GM12878 (cell line): ENCODE measurements around the gene ZFP36. TPM values are rescaled to one million over a fixed set of nuclear protein-coding genes. Genes with fewer than 3 reads are reported as not detected.
A peak's percentile ranks its signal among the peaks of the same experiment; 100 is the strongest.

Experiments
- ATF2 ChIP-seq: IDR thresholded peaks from 2 replicates; pipeline ENCODE4 v1.6.1; 2012; ENCODE audit warnings: low read length, inconsistent platforms
- ATF3 ChIP-seq: IDR thresholded peaks from 2 replicates; pipeline ENCODE4 v1.6.1; 2011; ENCODE audit warnings: low read depth, mild to moderate bottlenecking, low read length, moderate library complexity, borderline replicate concordance; ENCODE audit errors: extremely low read depth
- CHD2 ChIP-seq: IDR thresholded peaks from 2 replicates; pipeline ENCODE4 v1.6.1; 2011; ENCODE audit warnings: low read depth, low read length, improper control_type of control experiment, borderline replicate concordance
- E4F1 ChIP-seq: fragments of 450-650 bp; IDR thresholded peaks from 2 replicates; pipeline ENCODE4 v1.6.1; 2018; ENCODE audit warnings: borderline replicate concordance, mild to moderate bottlenecking; ENCODE audit not compliant: partially characterized antibody
- FOXM1 ChIP-seq: IDR thresholded peaks from 2 replicates; pipeline ENCODE4 v1.6.1; 2012; ENCODE audit warnings: low read depth, mild to moderate bottlenecking, inconsistent platforms, low read length, moderate library complexity
- JUND ChIP-seq: IDR thresholded peaks from 2 replicates; pipeline ENCODE4 v1.6.1; 2012; ENCODE audit warnings: low read depth, mild to moderate bottlenecking, low read length, improper control_type of control experiment, moderate library complexity
- MEF2A ChIP-seq: IDR thresholded peaks from 2 replicates; pipeline ENCODE4 v1.6.1; 2011; ENCODE audit warnings: low read depth, mild to moderate bottlenecking, low read length, moderate library complexity; ENCODE audit not compliant: insufficient read depth
- NKRF ChIP-seq: fragments of 450-650 bp; conservative IDR thresholded peaks from 2 replicates; pipeline ENCODE4 v1.6.1; 2017; ENCODE audit warnings: mild to moderate bottlenecking, moderate library complexity
- NR2C1 ChIP-seq: fragments of 450-650 bp; IDR thresholded peaks from 2 replicates; pipeline ENCODE4 v1.6.1; 2017; ENCODE audit warnings: antibody characterized with exemption, mild to moderate bottlenecking, moderate library complexity
- NR2C2 ChIP-seq: IDR thresholded peaks from 2 replicates; pipeline ENCODE4 v1.6.1; 2011; ENCODE audit warnings: borderline replicate concordance, low read depth; ENCODE audit not compliant: control insufficient read depth, insufficient read length
- RELA ChIP-seq: fragments of 450-650 bp; IDR thresholded peaks from 2 replicates; pipeline ENCODE4 v1.8.0; 2014; ENCODE audit warnings: borderline replicate concordance; ENCODE audit not compliant: partially characterized antibody
- RFX5 ChIP-seq: IDR thresholded peaks from 2 replicates; pipeline ENCODE4 v1.6.1; 2011; ENCODE audit warnings: low read depth, low read length, improper control_type of control experiment
- SIN3A ChIP-seq: IDR thresholded peaks from 2 replicates; pipeline ENCODE4 v1.6.1; 2012; ENCODE audit warnings: low read depth, low read length, improper control_type of control experiment
- TBL1XR1 ChIP-seq: IDR thresholded peaks from 2 replicates; pipeline ENCODE4 v1.6.1; 2012; ENCODE audit warnings: low read depth, low read length, improper control_type of control experiment
- ZNF274 ChIP-seq: IDR thresholded peaks from one replicate; pipeline ENCODE4 v1.8.0; 2011; ENCODE audit not compliant: insufficient read length, insufficient read depth
- ZNF384 ChIP-seq: IDR thresholded peaks from 2 replicates; pipeline ENCODE4 v1.6.1; 2012; ENCODE audit warnings: low read depth, mild to moderate bottlenecking, low read length, improper control_type of control experiment, borderline replicate concordance
- ZNF622 ChIP-seq: fragments of 450-650 bp; IDR thresholded peaks from 2 replicates; pipeline ENCODE4 v1.6.1; 2017; ENCODE audit warnings: mild to moderate bottlenecking, inconsistent platforms
- ZNF687 ChIP-seq: fragments of 450-650 bp; IDR thresholded peaks from 2 replicates; pipeline ENCODE4 v1.6.1; 2017; ENCODE audit warnings: mild to moderate bottlenecking, moderate library complexity
- polyA plus RNA-seq, 11 experiments: library from polyadenylated mRNA; depleted of rRNA in 4 of 11; unstranded in 6 of 11; stranded (reverse) in 5 of 11; fragments of >200 nt; fragmentation: Nextera tagmentation in 4 of 11; fragmentation: Illumina TruSeq in 1 of 11; extraction: Ambion mirVana in 4 of 11; extraction: Trizol in 1 of 11; gene quantifications; 1 replicate in 1 of 11; 2 replicates in 10 of 11; pipeline versions ENCODE4 v1.2.1 to v1.2.3, GENCODE V29; 2011 to 2016; ENCODE audit warnings: inconsistent platforms in 2 of 11, missing spikeins in 2 of 11, low read depth in 1 of 11
- total RNA-seq, 4 experiments: library from RNA; depleted of rRNA in 3 of 4; stranded (reverse); fragments of >200 nt in 3 of 4; fragmentation: Illumina TruSeq in 1 of 4; extraction: Trizol in 1 of 4; gene quantifications; 2 replicates each; pipeline versions ENCODE4 v1.2.1 to v1.2.3, GENCODE V29; 2013 to 2021

The ZFP36 gene
- total and polyA plus RNA-seq, 10 of the 15 experiments (the other 5 are each of a cell fraction or from before 2014, with no cell fraction given): 5.3 to 55.0 (median 18.1) TPM

GRCh38 chr19:39435499-39436349 is 29.1 kb downstream of the ZFP36 start, which contains the start of gene RPS16 (continued):
- TF ChIP-seq SIN3A (peak; percentile 91), RELA (peak; percentile 83), ZNF384 (no peak), ZNF622 (no peak), NR2C1 (peak; percentile 57), ZNF687 (peak; percentile 66), NKRF (peak; percentile 95), TBL1XR1 (no peak), ZNF274 (no peak), E4F1 (peak; percentile 99), MEF2A (peak; percentile 53; the same call in 1 of the 2 replicates), JUND (peak; percentile 29; the same call in 1 of the 2 replicates), ATF3 (peak; percentile 88; the same call in 1 of the 2 replicates), CHD2 (peak; percentile 76), FOXM1 (no peak), ATF2 (no peak), NR2C2 (no peak), RFX5 (no peak)
